ENCODE data around the gene SMIM20. TPM values are rescaled to one million over a fixed set of nuclear protein-coding genes. Genes with fewer than 3 reads are reported as not detected.
A peak's percentile ranks its signal among the peaks of the same experiment; 100 is the strongest.

SMIM20 gene
- total RNA-seq, 2 experiments from 2014 or later, result 7.2 to 9.1 TPM

- ATAC-seq (ENCODE audit: poor library complexity), result no peak
- POLR2A ChIA-PET, result interaction anchor here (0.6 kb wide), 1 partner anchor 11 kb away, joined by 3 read pairs; no protein-coding TSS in a partner anchor
- intact Hi-C loops (cut with DNase I, micrococcal nuclease), result no loop called here
Measured at GRCh38 chr4:25908491-25908901, 5.5 kb upstream of the SMIM20 start.

GRCh38 chr4:25911356-25911755 lies 2.7 kb upstream of the SMIM20 start:
- ChIA-PET POLR2A (interaction anchor here (4.5 kb wide), 1 partner anchor 51 kb away, joined by 62 read pairs; no protein-coding TSS in a partner anchor), CTCF (interaction anchor here (3.3 kb wide), 1 partner anchor 599 kb away, joined by 15 read pairs; the partner anchor contains the start of gene ZCCHC4)
- Histone ChIP-seq H3K4me1 (ENCODE audit: insufficient read depth, low read length) (peaks cover 25% of the 10 kb centered on the region), H3K4me3 (ENCODE audit: low read length) (no peak overlapping the region), H3K9me3 (ENCODE audit: control insufficient read depth in 1 of 2, insufficient read depth in 1 of 2, low read length in 2 of 2) (no peaks in the 10 kb centered on the region), H3K27me3 (ENCODE audit: control insufficient read depth in 1 of 2, insufficient read depth in 2 of 2, low read length in 2 of 2) (no peaks in the 10 kb centered on the region), H3K27ac (ENCODE audit: low read depth in 1 of 2, low read length in 2 of 2) (no peak overlapping the region), H3K36me3 (ENCODE audit: insufficient read depth, low read length) (no peaks in the 10 kb centered on the region)
- H3K36me3 Mint-ChIP-seq (ENCODE audit: low read depth), result peaks cover 6% of the 10 kb centered on the region
- peaks cover 26% of the 10 kb centered on the region for H3K4me1 Mint-ChIP-seq (ENCODE audit: low read depth)
- no peak overlapping the region for H3K27ac Mint-ChIP-seq
- H3K9me3 Mint-ChIP-seq, result no peaks in the 10 kb centered on the region
- no peak for TF ChIP-seq CTCF (IDR thresholded peaks at IDR 0.05)
- DNase-seq, result no peak
- H3K27me3 Mint-ChIP-seq, result no peaks in the 10 kb centered on the region
- intact Hi-C loops (cut with DNase I, micrococcal nuclease), result loop anchor here in 1 of 2 experiments (5.0 to 10.0 kb wide), 5 partner anchors 599 to 1327 kb away; partner anchors contain the start of genes DHX15, PI4K2B, SEPSECS and ZCCHC4
- H3K4me3 Mint-ChIP-seq, result no peak overlapping the region
- ATAC-seq (ENCODE audit: poor library complexity), result no peak

More at GRCh38 chr4:25908491-25908901, 5.5 kb upstream of the SMIM20 start:
- no peak for DNase-seq
- H3K4me3 Mint-ChIP-seq, result no peak overlapping the region
- no peaks in the 10 kb centered on the region for H3K27me3 Mint-ChIP-seq
- no peak overlapping the region for H3K4me3 ChIP-seq (ENCODE audit: low read length)
- H3K9me3 Mint-ChIP-seq, result no peaks in the 10 kb centered on the region
- CTCF ChIA-PET, result no interaction called here
- peaks cover 9% of the 10 kb centered on the region for H3K4me1 Mint-ChIP-seq (ENCODE audit: low read depth)
- no peak overlapping the region for H3K27ac ChIP-seq (ENCODE audit: low read depth in 1 of 2, low read length in 2 of 2)
- H3K36me3 Mint-ChIP-seq (ENCODE audit: low read depth), result no peaks in the 10 kb centered on the region
- H3K27ac Mint-ChIP-seq, result no peak overlapping the region
- H3K4me1 ChIP-seq (ENCODE audit: insufficient read depth, low read length), result peaks cover 9% of the 10 kb centered on the region
- H3K36me3 ChIP-seq (ENCODE audit: insufficient read depth, low read length), result no peaks in the 10 kb centered on the region
- H3K9me3 ChIP-seq (ENCODE audit: control insufficient read depth in 1 of 2, insufficient read depth in 1 of 2, low read length in 2 of 2), result no peaks in the 10 kb centered on the region
- no peak for TF ChIP-seq CTCF (IDR thresholded peaks at IDR 0.05)
- H3K27me3 ChIP-seq (ENCODE audit: control insufficient read depth in 1 of 2, insufficient read depth in 2 of 2, low read length in 2 of 2), result no peaks in the 10 kb centered on the region

GRCh38 chr4:25913056-25913850 lies 767 bp upstream of the SMIM20 start:
- ChIA-PET CTCF (interaction anchor here (1.2 to 3.3 kb wide), 4 partner anchors 53 to 601 kb away, joined by 4 to 15 read pairs (median 6); partner anchors contain the start of gene ZCCHC4), POLR2A (interaction anchor here (0.6 to 4.5 kb wide), 10 partner anchors 12 to 948 kb away, joined by 3 to 62 read pairs (median 4); partner anchors contain the start of genes RBPJ, SEPSECS and STIM2)
- Histone ChIP-seq H3K4me1 (ENCODE audit: insufficient read depth, low read length) (peaks cover 25% of the 10 kb centered on the region), H3K27me3 (ENCODE audit: control insufficient read depth in 1 of 2, insufficient read depth in 2 of 2, low read length in 2 of 2) (no peaks in the 10 kb centered on the region), H3K4me3 (ENCODE audit: low read length) (peak overlapping the region; percentile 92), H3K27ac (ENCODE audit: low read depth in 1 of 2, low read length in 2 of 2) (peak overlapping the region; percentile 32 to 62), H3K9me3 (ENCODE audit: control insufficient read depth in 1 of 2, insufficient read depth in 1 of 2, low read length in 2 of 2) (no peaks in the 10 kb centered on the region), H3K36me3 (ENCODE audit: insufficient read depth, low read length) (no peaks in the 10 kb centered on the region)
- no peak for ATAC-seq (ENCODE audit: poor library complexity)
- H3K27me3 Mint-ChIP-seq, result no peaks in the 10 kb centered on the region
- peak overlapping the region; percentile 94 for H3K4me3 Mint-ChIP-seq
- intact Hi-C loops (cut with DNase I, micrococcal nuclease), result loop anchor here in 1 of 2 experiments (2.0 to 10.0 kb wide), 6 partner anchors 50 to 1328 kb away; partner anchors contain the start of genes DHX15, PI4K2B, SEL1L3 and SEPSECS
- H3K27ac Mint-ChIP-seq, result peak overlapping the region; percentile 96
- no peaks in the 10 kb centered on the region for H3K9me3 Mint-ChIP-seq
- H3K4me1 Mint-ChIP-seq (ENCODE audit: low read depth), result peaks cover 26% of the 10 kb centered on the region
- DNase-seq, result peak in 11 of 14 experiments; percentile 9 to 63 (median 27)
- no peak for TF ChIP-seq CTCF (IDR thresholded peaks at IDR 0.05)
- H3K36me3 Mint-ChIP-seq (ENCODE audit: low read depth), result peaks cover 6% of the 10 kb centered on the region

All from CD4-positive, alpha-beta T cell (primary cell).